Measurements from ENCODE around the gene OTOF.
"Not testable (repeated sequence)": the region's sequence is repeated elsewhere in the genome, so short reads cannot be mapped to it uniquely, and the experiment has no call there.

Gene OTOF

GRCh38 chr2:26470601-26471260 is 7.2 kb downstream of the OTOF start:
- intact Hi-C loops (cut with micrococcal nuclease) = no loop called here
- Mint-ChIP-seq H3K9me3 (no peaks in the 10 kb centered on the region), H3K27ac (no peak overlapping the region), H3K4me3 (no peak overlapping the region), H3K27me3 (no peaks in the 10 kb centered on the region), H3K4me1 (ENCODE audit: low read depth) (peaks cover 5% of the 10 kb centered on the region), H3K36me3 (ENCODE audit: low read depth) (no peaks in the 10 kb centered on the region)

- Mint-ChIP-seq H3K4me1 (ENCODE audit: low read depth) (peaks cover 5% of the 10 kb centered on the region), H3K9me3 (no peaks in the 10 kb centered on the region), H3K36me3 (ENCODE audit: low read depth) (no peaks in the 10 kb centered on the region), H3K27me3 (no peaks in the 10 kb centered on the region), H3K4me3 (no peak overlapping the region), H3K27ac (no peak overlapping the region)
- intact Hi-C loops (cut with micrococcal nuclease) = loop anchor here (10.0 kb wide), 1 partner anchor 135 kb away; no protein-coding TSS in a partner anchor
These were observed 8.0 kb downstream of the OTOF start for GRCh38 chr2:26469955-26470354.

- H3K36me3 Mint-ChIP-seq (ENCODE audit: low read depth) = no peaks in the 10 kb centered on the region
- H3K4me1 Mint-ChIP-seq (ENCODE audit: low read depth) = peaks cover 5% of the 10 kb centered on the region
- no peak overlapping the region for H3K27ac Mint-ChIP-seq
- H3K9me3 Mint-ChIP-seq = no peaks in the 10 kb centered on the region
- intact Hi-C loops (cut with micrococcal nuclease) = loop anchor here (10.0 kb wide), 1 partner anchor 134 kb away; no protein-coding TSS in a partner anchor
- no peaks in the 10 kb centered on the region for H3K27me3 Mint-ChIP-seq
- H3K4me3 Mint-ChIP-seq = no peak overlapping the region
These were observed 8.7 kb downstream of the OTOF start for GRCh38 chr2:26469092-26469710.

GRCh38 chr2:26468544-26468943 is 9.4 kb downstream of the OTOF start:
- H3K4me3 Mint-ChIP-seq; H3K4me1 Mint-ChIP-seq (ENCODE audit: low read depth); H3K36me3 Mint-ChIP-seq (ENCODE audit: low read depth); H3K27me3 Mint-ChIP-seq; H3K9me3 Mint-ChIP-seq; H3K27ac Mint-ChIP-seq: not testable (repeated sequence)
- intact Hi-C loops (cut with micrococcal nuclease) = loop anchor here (10.0 kb wide), 1 partner anchor 134 kb away; no protein-coding TSS in a partner anchor

- no peaks in the 10 kb centered on the region for H3K9me3 Mint-ChIP-seq
- H3K27ac Mint-ChIP-seq = no peak overlapping the region
- H3K4me3 Mint-ChIP-seq = no peak overlapping the region
- H3K27me3 Mint-ChIP-seq = no peaks in the 10 kb centered on the region
- intact Hi-C loops (cut with micrococcal nuclease) = loop anchor here (10.0 kb wide), 1 partner anchor 132 kb away; no protein-coding TSS in a partner anchor
- H3K36me3 Mint-ChIP-seq (ENCODE audit: low read depth) = no peaks in the 10 kb centered on the region
- peaks cover 13% of the 10 kb centered on the region for H3K4me1 Mint-ChIP-seq (ENCODE audit: low read depth)
These were observed 11.1 kb downstream of the OTOF start for GRCh38 chr2:26466662-26467310.

GRCh38 chr2:26465981-26466471 is 11.9 kb downstream of the OTOF start:
- Mint-ChIP-seq H3K9me3 (no peaks in the 10 kb centered on the region), H3K4me3 (no peak overlapping the region), H3K27ac (no peak overlapping the region), H3K4me1 (ENCODE audit: low read depth) (peaks cover 13% of the 10 kb centered on the region), H3K36me3 (ENCODE audit: low read depth) (no peaks in the 10 kb centered on the region), H3K27me3 (no peaks in the 10 kb centered on the region)
- intact Hi-C loops (cut with micrococcal nuclease) = loop anchor here (10.0 kb wide), 1 partner anchor 131 kb away; no protein-coding TSS in a partner anchor

GRCh38 chr2:26465266-26465925 is 12.5 kb downstream of the OTOF start:
- H3K36me3 Mint-ChIP-seq (ENCODE audit: low read depth) = no peaks in the 10 kb centered on the region
- H3K4me1 Mint-ChIP-seq (ENCODE audit: low read depth) = peaks cover 15% of the 10 kb centered on the region
- H3K9me3 Mint-ChIP-seq = no peaks in the 10 kb centered on the region
- no peaks in the 10 kb centered on the region for H3K27me3 Mint-ChIP-seq
- H3K27ac Mint-ChIP-seq = no peak overlapping the region
- intact Hi-C loops (cut with micrococcal nuclease) = loop anchor here (10.0 kb wide), 1 partner anchor 131 kb away; no protein-coding TSS in a partner anchor
- no peak overlapping the region for H3K4me3 Mint-ChIP-seq

- Mint-ChIP-seq H3K4me3 (no peak overlapping the region), H3K27ac (no peak overlapping the region), H3K4me1 (ENCODE audit: low read depth) (peaks cover 23% of the 10 kb centered on the region), H3K27me3 (no peaks in the 10 kb centered on the region), H3K9me3 (no peaks in the 10 kb centered on the region), H3K36me3 (ENCODE audit: low read depth) (no peaks in the 10 kb centered on the region)
- intact Hi-C loops (cut with micrococcal nuclease) = loop anchor here (10.0 kb wide), 1 partner anchor 130 kb away; no protein-coding TSS in a partner anchor
These were observed 13.3 kb downstream of the OTOF start for GRCh38 chr2:26464390-26465265.

- H3K27me3 Mint-ChIP-seq = no peaks in the 10 kb centered on the region
- intact Hi-C loops (cut with micrococcal nuclease) = loop anchor here (10.0 kb wide), 1 partner anchor 129 kb away; no protein-coding TSS in a partner anchor
- no peak overlapping the region for H3K27ac Mint-ChIP-seq
- no peaks in the 10 kb centered on the region for H3K9me3 Mint-ChIP-seq
- H3K36me3 Mint-ChIP-seq (ENCODE audit: low read depth) = no peaks in the 10 kb centered on the region
- no peak overlapping the region for H3K4me3 Mint-ChIP-seq
- H3K4me1 Mint-ChIP-seq (ENCODE audit: low read depth) = peaks cover 34% of the 10 kb centered on the region
These were observed 14.4 kb downstream of the OTOF start for GRCh38 chr2:26463244-26464192.

GRCh38 chr2:26462511-26463243 is 15.2 kb downstream of the OTOF start:
- H3K9me3 Mint-ChIP-seq = no peaks in the 10 kb centered on the region
- intact Hi-C loops (cut with micrococcal nuclease) = loop anchor here (10.0 kb wide), 1 partner anchor 128 kb away; no protein-coding TSS in a partner anchor
- H3K27ac Mint-ChIP-seq = no peak overlapping the region
- H3K4me1 Mint-ChIP-seq (ENCODE audit: low read depth) = peaks cover 34% of the 10 kb centered on the region
- H3K36me3 Mint-ChIP-seq (ENCODE audit: low read depth) = no peaks in the 10 kb centered on the region
- no peak overlapping the region for H3K4me3 Mint-ChIP-seq
- H3K27me3 Mint-ChIP-seq = no peaks in the 10 kb centered on the region

GRCh38 chr2:26462100-26462499 is 15.8 kb downstream of the OTOF start:
- no peaks in the 10 kb centered on the region for H3K36me3 Mint-ChIP-seq (ENCODE audit: low read depth)
- H3K9me3 Mint-ChIP-seq = no peaks in the 10 kb centered on the region
- no peak overlapping the region for H3K27ac Mint-ChIP-seq
- no peak overlapping the region for H3K4me3 Mint-ChIP-seq
- intact Hi-C loops (cut with micrococcal nuclease) = loop anchor here (10.0 kb wide), 1 partner anchor 127 kb away; no protein-coding TSS in a partner anchor
- no peaks in the 10 kb centered on the region for H3K27me3 Mint-ChIP-seq
- peaks cover 40% of the 10 kb centered on the region for H3K4me1 Mint-ChIP-seq (ENCODE audit: low read depth)

All from dendritic cell treated with granulocyte-macrophage colony-stimulating factor and Interleukin-4, amounts not matched to agents 40 ng/mL and 50 ng/mL, for 4 days (primary cell).